HAP-1 (cell line): ENCODE data around the gene SEMA3C.

Experiments used
- DNase-seq, 2 experiments: peaks; one replicate each; pipeline ENCODE4 v3.0.0-alpha.2; 2016 to 2020; ENCODE audit warnings: low spot score in 2 of 2
- H3K27me3 ChIP-seq: fragments of 250-450 bp; sonication (Bioruptor Pico); 2 replicates; pipeline ENCODE4 v1.5.1; 2020; ENCODE audit warnings: low read depth, mild to moderate bottlenecking, moderate library complexity
- H3K36me3 ChIP-seq: fragments of 250-450 bp; sonication (Bioruptor Pico); replicated peaks from 2 replicates; pipeline ENCODE4 v1.5.1; 2020; ENCODE audit warnings: mild to moderate bottlenecking
- H3K4me1 ChIP-seq: fragments of 250-450 bp; sonication (Bioruptor Pico); 2 replicates; pipeline ENCODE4 v1.5.1; 2020; ENCODE audit warnings: mild to moderate bottlenecking
- H3K4me3 ChIP-seq: fragments of 250-450 bp; sonication (Bioruptor Pico); 2 replicates; pipeline ENCODE4 v1.5.1; 2020; ENCODE audit warnings: mild to moderate bottlenecking, moderate library complexity
- H3K9me3 ChIP-seq: fragments of 250-450 bp; sonication (Bioruptor Pico); 2 replicates; pipeline ENCODE4 v1.5.1; 2020; ENCODE audit warnings: mild to moderate bottlenecking, moderate library complexity
- in situ Hi-C: fragments of 300-500 bp; cut with MboI; formaldehyde crosslinking; loops from 3 replicates; pipeline ENCODE4 v1.14.3; 2020; ENCODE audit warnings: low sequenced_read_pairs, inconsistent platforms, mixed read lengths

Gene SEMA3C

GRCh38 chr7:80749270-80749669, 169.6 kb downstream of the SEMA3C start:
- H3K4me1 ChIP-seq = peaks cover 13% of the 10 kb centered on the region
- H3K9me3 ChIP-seq = no peaks in the 10 kb centered on the region
- no peak for DNase-seq
- H3K27me3 ChIP-seq = no peaks in the 10 kb centered on the region; the same call in 1 of the 2 replicates
- H3K4me3 ChIP-seq = no peak overlapping the region
- no peaks in the 10 kb centered on the region for H3K36me3 ChIP-seq
- in situ Hi-C loops = no loop called here

- in situ Hi-C loops = no loop called here
- Histone ChIP-seq H3K36me3 (no peaks in the 10 kb centered on the region), H3K27me3 (no peaks in the 10 kb centered on the region; the same call in 1 of the 2 replicates), H3K4me3 (no peak overlapping the region), H3K9me3 (no peaks in the 10 kb centered on the region), H3K4me1 (peaks cover 13% of the 10 kb centered on the region)
- DNase-seq = peak; percentile 12 to 68
These were observed 170.3 kb downstream of the SEMA3C start for GRCh38 chr7:80748363-80749042.

GRCh38 chr7:80740778-80741545, 177.9 kb downstream of the SEMA3C start:
- no peak overlapping the region for H3K4me3 ChIP-seq
- H3K27me3 ChIP-seq = no peaks in the 10 kb centered on the region
- no peaks in the 10 kb centered on the region for H3K9me3 ChIP-seq
- peak in 1 of 2 experiments; percentile 41 for DNase-seq
- H3K4me1 ChIP-seq = peaks cover 12% of the 10 kb centered on the region
- in situ Hi-C loops = no loop called here
- no peaks in the 10 kb centered on the region for H3K36me3 ChIP-seq

GRCh38 chr7:80736371-80737125, 182.3 kb downstream of the SEMA3C start:
- in situ Hi-C loops = no loop called here
- H3K36me3 ChIP-seq = no peaks in the 10 kb centered on the region
- H3K27me3 ChIP-seq = no peaks in the 10 kb centered on the region
- H3K4me3 ChIP-seq = no peak overlapping the region
- no peaks in the 10 kb centered on the region for H3K9me3 ChIP-seq
- peaks cover 8% of the 10 kb centered on the region for H3K4me1 ChIP-seq
- DNase-seq = no peak

- no peaks in the 10 kb centered on the region for H3K27me3 ChIP-seq
- H3K4me1 ChIP-seq = no peaks in the 10 kb centered on the region; the same call in 1 of the 2 replicates
These were observed 183.5 kb downstream of the SEMA3C start for GRCh38 chr7:80735330-80735729.

GRCh38 chr7:80734011-80734410, 184.8 kb downstream of the SEMA3C start:
- DNase-seq = no peak

More at GRCh38 chr7:80735330-80735729, 183.5 kb downstream of the SEMA3C start:
- in situ Hi-C loops = no loop called here
- no peaks in the 10 kb centered on the region for H3K36me3 ChIP-seq
- H3K9me3 ChIP-seq = no peaks in the 10 kb centered on the region
- no peak overlapping the region for H3K4me3 ChIP-seq
- no peak for DNase-seq

GRCh38 chr7:80733333-80733915, 185.4 kb downstream of the SEMA3C start:
- Histone ChIP-seq H3K4me3 (no peak overlapping the region), H3K27me3 (no peaks in the 10 kb centered on the region), H3K4me1 (no peaks in the 10 kb centered on the region; the same call in 1 of the 2 replicates), H3K36me3 (no peaks in the 10 kb centered on the region), H3K9me3 (no peaks in the 10 kb centered on the region)
- no peak for DNase-seq
- in situ Hi-C loops = no loop called here

More at GRCh38 chr7:80734011-80734410, 184.8 kb downstream of the SEMA3C start:
- in situ Hi-C loops = no loop called here
- Histone ChIP-seq H3K4me3 (no peak overlapping the region), H3K9me3 (no peaks in the 10 kb centered on the region), H3K36me3 (no peaks in the 10 kb centered on the region), H3K27me3 (no peaks in the 10 kb centered on the region), H3K4me1 (no peaks in the 10 kb centered on the region; the same call in 1 of the 2 replicates)

GRCh38 chr7:80732630-80733029, 186.2 kb downstream of the SEMA3C start:
- no peaks in the 10 kb centered on the region; the same call in 1 of the 2 replicates for H3K4me1 ChIP-seq
- DNase-seq = peak in 1 of 2 experiments; percentile 49
- H3K4me3 ChIP-seq = no peak overlapping the region
- H3K9me3 ChIP-seq = no peaks in the 10 kb centered on the region
- no peaks in the 10 kb centered on the region for H3K27me3 ChIP-seq
- no peaks in the 10 kb centered on the region for H3K36me3 ChIP-seq
- in situ Hi-C loops = no loop called here

GRCh38 chr7:80731281-80731680, 187.6 kb downstream of the SEMA3C start:
- in situ Hi-C loops = no loop called here

GRCh38 chr7:80729591-80730320, 189.1 kb downstream of the SEMA3C start:
- in situ Hi-C loops = no loop called here
- Histone ChIP-seq H3K9me3 (no peaks in the 10 kb centered on the region), H3K36me3 (no peaks in the 10 kb centered on the region), H3K27me3 (no peaks in the 10 kb centered on the region), H3K4me1 (peaks cover 5% of the 10 kb centered on the region; the same call in 1 of the 2 replicates), H3K4me3 (no peak overlapping the region)
- DNase-seq = no peak

More at GRCh38 chr7:80731281-80731680, 187.6 kb downstream of the SEMA3C start:
- H3K27me3 ChIP-seq = no peaks in the 10 kb centered on the region
- no peaks in the 10 kb centered on the region for H3K9me3 ChIP-seq
- H3K4me3 ChIP-seq = no peak overlapping the region
- H3K36me3 ChIP-seq = no peaks in the 10 kb centered on the region
- no peak for DNase-seq
- H3K4me1 ChIP-seq = no peaks in the 10 kb centered on the region; the same call in 1 of the 2 replicates

GRCh38 chr7:80726666-80727065, 192.2 kb downstream of the SEMA3C start:
- Histone ChIP-seq H3K27me3 (no peaks in the 10 kb centered on the region), H3K36me3 (no peaks in the 10 kb centered on the region), H3K4me3 (no peak overlapping the region), H3K4me1 (peaks cover 6% of the 10 kb centered on the region; the same call in 1 of the 2 replicates), H3K9me3 (no peaks in the 10 kb centered on the region)
- no peak for DNase-seq
- in situ Hi-C loops = no loop called here

- Histone ChIP-seq H3K9me3 (no peaks in the 10 kb centered on the region), H3K36me3 (no peaks in the 10 kb centered on the region), H3K4me3 (no peak overlapping the region), H3K4me1 (peaks cover 6% of the 10 kb centered on the region; the same call in 1 of the 2 replicates), H3K27me3 (no peaks in the 10 kb centered on the region)
- DNase-seq = no peak
- in situ Hi-C loops = no loop called here
These were observed 193.7 kb downstream of the SEMA3C start for GRCh38 chr7:80725181-80725611.
